ENCODE measurements around the gene PIANP.

The PIANP gene

DNA sequence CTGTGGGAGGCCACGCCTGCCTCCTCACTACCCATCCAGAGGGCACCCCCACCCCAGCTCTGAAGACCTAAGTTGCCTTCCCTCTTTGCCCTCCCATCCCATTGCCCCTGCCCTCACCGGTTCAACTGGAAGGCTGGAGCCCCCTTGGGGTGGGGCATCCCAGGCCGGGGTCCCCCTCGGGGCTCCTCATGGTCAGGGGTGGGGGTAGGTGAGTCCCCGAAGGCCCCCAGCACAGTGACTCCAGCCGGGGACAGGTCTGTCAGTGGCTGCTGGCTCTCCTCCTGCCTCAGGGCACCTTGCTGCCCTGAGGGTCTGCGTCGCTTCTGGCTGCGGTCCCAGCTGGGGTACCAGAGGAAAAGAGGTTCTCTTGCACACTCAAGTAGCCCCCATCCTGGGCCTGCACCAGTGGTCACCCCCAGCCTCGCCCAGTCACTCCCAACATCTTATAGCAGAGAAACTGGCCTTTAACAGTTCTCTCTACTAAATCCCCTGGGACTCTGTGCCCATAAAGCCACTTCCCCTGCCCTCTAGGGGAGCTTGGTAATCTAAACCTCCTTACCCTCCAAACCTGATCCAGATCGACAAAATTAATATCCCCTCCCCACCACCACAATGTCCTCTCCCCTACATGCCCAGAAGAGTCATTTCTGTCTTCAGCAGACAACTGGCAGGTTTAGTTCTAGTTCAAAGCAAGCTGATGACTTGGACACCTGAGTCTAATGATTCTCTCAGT, 5.1 kb downstream of the PIANP start:
- Histone ChIP-seq H3K27me3 (replicated peaks; ENCODE audit: control insufficient read depth, insufficient read depth, low read length, poor library complexity, severe bottlenecking) (no peaks in the 10 kb centered on the region), H3K27ac (ENCODE audit: insufficient read depth, low read length, poor library complexity, severe bottlenecking) (no peak overlapping the region), H3K9me3 (ENCODE audit: control insufficient read depth, low read length) (no peaks in the 10 kb centered on the region), H3K4me1 (ENCODE audit: control insufficient read depth, insufficient read depth, low read length, poor library complexity, severe bottlenecking) (peaks cover 11% of the 10 kb centered on the region), H3K4me3 (ENCODE audit: insufficient read depth, low read depth, low read length, poor library complexity, severe bottlenecking) (no peak overlapping the region), H3K36me3 (ENCODE audit: control insufficient read depth, insufficient read depth, low read length) (no peaks in the 10 kb centered on the region)
- DNase-seq: no peak

DNA sequence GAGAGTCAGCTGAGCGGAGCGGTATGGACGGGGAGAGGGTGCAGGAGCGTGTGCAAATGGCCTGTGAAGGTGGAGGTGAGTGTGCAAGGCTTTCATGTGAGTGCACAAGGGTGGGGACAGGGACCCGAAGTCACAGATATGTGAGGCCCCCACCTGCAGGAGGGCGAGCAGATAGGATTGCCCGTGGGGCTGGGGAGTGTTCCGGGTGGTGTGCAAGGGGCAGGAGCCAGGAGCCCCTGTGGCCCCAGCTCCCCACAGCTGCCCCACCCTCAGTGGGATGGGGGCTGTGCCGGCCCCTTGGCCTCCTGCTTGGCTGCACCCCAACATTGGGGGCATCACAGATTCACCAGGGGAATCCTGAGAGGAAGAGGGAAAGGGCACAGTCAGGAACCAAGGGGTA, 5.9 kb downstream of the PIANP start:
- Histone ChIP-seq H3K9me3 (ENCODE audit: control insufficient read depth, low read length) (no peaks in the 10 kb centered on the region), H3K27me3 (replicated peaks; ENCODE audit: control insufficient read depth, insufficient read depth, low read length, poor library complexity, severe bottlenecking) (no peaks in the 10 kb centered on the region), H3K4me1 (ENCODE audit: control insufficient read depth, insufficient read depth, low read length, poor library complexity, severe bottlenecking) (peaks cover 11% of the 10 kb centered on the region), H3K4me3 (ENCODE audit: insufficient read depth, low read depth, low read length, poor library complexity, severe bottlenecking) (no peak overlapping the region), H3K36me3 (ENCODE audit: control insufficient read depth, insufficient read depth, low read length) (no peaks in the 10 kb centered on the region), H3K27ac (ENCODE audit: insufficient read depth, low read length, poor library complexity, severe bottlenecking) (no peak overlapping the region)
- no peak for DNase-seq

DNA sequence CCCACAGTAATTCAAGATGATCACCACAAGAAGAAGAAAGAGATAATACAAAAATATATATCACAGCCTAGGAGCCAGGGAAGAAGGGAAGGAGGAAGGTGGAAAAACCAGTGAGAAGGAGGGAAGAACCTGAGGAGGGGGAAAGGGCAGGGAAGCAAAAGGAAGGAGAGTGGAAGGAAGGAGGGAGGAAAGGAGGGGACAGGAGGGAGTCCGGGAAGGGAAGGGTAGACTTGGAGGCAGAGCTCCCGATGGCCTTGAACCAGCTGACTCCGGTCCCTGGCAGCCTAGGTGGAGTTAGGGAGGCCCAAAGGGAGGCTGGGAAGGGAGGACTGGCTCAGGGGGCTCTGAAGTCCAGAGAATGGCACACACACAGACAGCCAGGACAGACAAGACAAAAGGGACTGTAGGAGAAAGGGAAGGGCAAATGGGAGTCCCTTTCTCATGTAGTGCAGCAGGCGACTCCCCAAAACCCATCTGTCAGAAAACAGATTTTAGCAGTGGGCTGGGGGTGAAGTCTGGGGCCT, 6.7 kb downstream of the PIANP start:
- Histone ChIP-seq H3K9me3 (ENCODE audit: control insufficient read depth, low read length) (no peaks in the 10 kb centered on the region), H3K27ac (ENCODE audit: insufficient read depth, low read length, poor library complexity, severe bottlenecking) (no peak overlapping the region), H3K4me1 (ENCODE audit: control insufficient read depth, insufficient read depth, low read length, poor library complexity, severe bottlenecking) (peaks cover 9% of the 10 kb centered on the region), H3K36me3 (ENCODE audit: control insufficient read depth, insufficient read depth, low read length) (no peaks in the 10 kb centered on the region), H3K4me3 (ENCODE audit: insufficient read depth, low read depth, low read length, poor library complexity, severe bottlenecking) (no peak overlapping the region), H3K27me3 (replicated peaks; ENCODE audit: control insufficient read depth, insufficient read depth, low read length, poor library complexity, severe bottlenecking) (no peaks in the 10 kb centered on the region)
- DNase-seq: no peak

DNA sequence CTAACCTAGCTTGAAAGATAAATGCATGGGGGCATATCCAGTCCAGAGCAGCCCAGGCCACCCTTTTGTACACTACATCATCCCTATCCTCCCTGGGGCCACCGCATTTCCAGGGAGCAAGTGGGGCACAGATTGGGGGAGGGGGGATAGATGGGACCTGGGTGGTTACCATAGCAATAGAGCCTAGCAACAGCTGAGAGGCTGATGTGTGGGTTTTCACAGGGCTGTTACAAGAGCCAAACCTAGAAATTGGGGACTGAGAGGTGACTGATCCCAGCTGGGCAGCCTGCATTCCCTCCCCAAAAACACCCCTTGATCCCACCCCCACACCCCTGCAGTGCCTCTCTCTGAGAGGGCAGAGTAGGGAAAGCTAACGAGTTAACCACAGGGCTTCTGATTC, 7.7 kb downstream of the PIANP start:
- no peaks in the 10 kb centered on the region for H3K36me3 ChIP-seq (ENCODE audit: control insufficient read depth, insufficient read depth, low read length)
- peaks cover 17% of the 10 kb centered on the region for H3K4me1 ChIP-seq (ENCODE audit: control insufficient read depth, insufficient read depth, low read length, poor library complexity, severe bottlenecking)
- no peak for DNase-seq
- no peak overlapping the region for H3K27ac ChIP-seq (ENCODE audit: insufficient read depth, low read length, poor library complexity, severe bottlenecking)
- H3K9me3 ChIP-seq (ENCODE audit: control insufficient read depth, low read length): no peaks in the 10 kb centered on the region
- H3K27me3 ChIP-seq (replicated peaks; ENCODE audit: control insufficient read depth, insufficient read depth, low read length, poor library complexity, severe bottlenecking): no peaks in the 10 kb centered on the region
- H3K4me3 ChIP-seq (ENCODE audit: insufficient read depth, low read depth, low read length, poor library complexity, severe bottlenecking): no peak overlapping the region

DNA sequence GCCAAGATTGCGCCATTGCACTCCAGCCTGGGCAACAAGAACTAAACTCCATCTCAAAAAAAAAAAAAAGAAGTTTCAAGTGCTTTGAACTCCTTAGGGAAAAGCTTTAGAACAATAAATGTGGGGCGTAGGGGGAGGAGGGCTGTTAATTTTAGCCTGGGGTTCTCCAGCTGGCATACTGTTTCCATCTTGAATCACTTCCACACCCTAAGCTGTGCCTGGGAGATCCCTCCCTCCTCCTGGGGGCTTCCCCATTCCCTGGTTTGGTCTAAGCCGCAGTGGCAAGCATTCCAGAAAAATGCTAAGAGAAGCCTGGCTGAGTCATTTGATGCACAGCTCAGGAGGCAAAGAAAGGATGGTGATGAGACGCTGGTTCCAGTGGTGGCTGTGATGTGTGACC, 9.1 kb downstream of the PIANP start:
- Histone ChIP-seq H3K27ac (ENCODE audit: insufficient read depth, low read length, poor library complexity, severe bottlenecking) (no peak overlapping the region), H3K27me3 (replicated peaks; ENCODE audit: control insufficient read depth, insufficient read depth, low read length, poor library complexity, severe bottlenecking) (no peaks in the 10 kb centered on the region), H3K4me1 (ENCODE audit: control insufficient read depth, insufficient read depth, low read length, poor library complexity, severe bottlenecking) (peaks cover 20% of the 10 kb centered on the region), H3K4me3 (ENCODE audit: insufficient read depth, low read depth, low read length, poor library complexity, severe bottlenecking) (no peak overlapping the region), H3K9me3 (ENCODE audit: control insufficient read depth, low read length) (no peaks in the 10 kb centered on the region), H3K36me3 (ENCODE audit: control insufficient read depth, insufficient read depth, low read length) (no peaks in the 10 kb centered on the region)
- no peak for DNase-seq

DNA sequence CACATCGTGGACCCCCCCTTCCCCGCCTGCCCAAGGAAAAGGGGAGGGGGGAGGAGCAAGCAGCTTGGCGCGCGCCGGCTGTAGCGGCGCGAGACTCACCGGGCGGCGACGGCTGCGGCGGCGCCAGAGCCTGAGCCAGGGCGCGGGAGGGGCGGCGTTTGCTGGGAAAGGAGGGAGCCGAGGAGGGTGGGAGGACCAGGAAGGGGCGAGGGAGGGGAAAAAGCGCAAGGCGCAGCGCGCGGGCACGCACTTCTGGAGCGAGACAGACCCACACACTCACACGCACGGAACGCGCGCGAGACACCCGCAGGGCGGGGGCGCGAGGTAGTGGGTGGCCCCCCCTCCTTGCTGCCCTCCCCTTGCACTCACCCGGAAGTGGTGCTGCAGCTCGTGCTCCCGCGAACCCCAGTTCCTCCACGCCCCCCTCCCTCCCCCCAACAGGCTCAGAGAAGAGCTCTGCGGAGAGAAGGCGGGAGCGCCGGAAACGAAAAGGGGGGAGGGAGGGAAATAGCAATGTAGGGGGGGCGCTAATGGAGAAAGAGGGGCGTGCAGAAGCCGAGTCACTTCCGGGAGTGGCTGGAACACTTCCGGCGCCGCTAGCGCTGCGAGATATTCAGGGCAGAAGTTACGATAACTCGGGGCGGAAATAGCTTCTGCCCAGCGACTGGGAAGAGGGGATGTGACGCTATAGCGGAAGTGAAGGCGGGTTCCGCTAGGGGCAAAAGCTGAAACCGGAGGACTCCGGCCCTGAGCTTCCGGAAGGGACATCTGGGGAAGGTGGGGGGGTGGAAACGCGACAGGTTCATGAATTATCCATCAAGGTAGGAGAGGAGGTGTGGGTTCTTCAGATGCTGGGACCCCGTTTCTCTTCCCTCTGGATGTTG, 11.4 kb downstream of the PIANP start, which contains the start of gene ZNF384:
ZNF384 (minus strand) TSS at position 377 of the 884 bp plus-strand sequence. CDS start 9,855 bp downstream, outside the sequence.
- Histone ChIP-seq H3K27me3 (replicated peaks; ENCODE audit: control insufficient read depth, insufficient read depth, low read length, poor library complexity, severe bottlenecking) (no peaks in the 10 kb centered on the region), H3K27ac (ENCODE audit: insufficient read depth, low read length, poor library complexity, severe bottlenecking) (peak within 1 kb of the TSS; percentile 86), H3K4me1 (ENCODE audit: control insufficient read depth, insufficient read depth, low read length, poor library complexity, severe bottlenecking) (peaks cover 20% of the 10 kb centered on the region), H3K9me3 (ENCODE audit: control insufficient read depth, low read length) (no peaks in the 10 kb centered on the region), H3K4me3 (ENCODE audit: insufficient read depth, low read depth, low read length, poor library complexity, severe bottlenecking) (peak within 1 kb of the TSS; percentile 88), H3K36me3 (ENCODE audit: control insufficient read depth, insufficient read depth, low read length) (no peaks in the 10 kb centered on the region)
- DNase-seq: peak; percentile 95 to 96 (median 95)

DNA sequence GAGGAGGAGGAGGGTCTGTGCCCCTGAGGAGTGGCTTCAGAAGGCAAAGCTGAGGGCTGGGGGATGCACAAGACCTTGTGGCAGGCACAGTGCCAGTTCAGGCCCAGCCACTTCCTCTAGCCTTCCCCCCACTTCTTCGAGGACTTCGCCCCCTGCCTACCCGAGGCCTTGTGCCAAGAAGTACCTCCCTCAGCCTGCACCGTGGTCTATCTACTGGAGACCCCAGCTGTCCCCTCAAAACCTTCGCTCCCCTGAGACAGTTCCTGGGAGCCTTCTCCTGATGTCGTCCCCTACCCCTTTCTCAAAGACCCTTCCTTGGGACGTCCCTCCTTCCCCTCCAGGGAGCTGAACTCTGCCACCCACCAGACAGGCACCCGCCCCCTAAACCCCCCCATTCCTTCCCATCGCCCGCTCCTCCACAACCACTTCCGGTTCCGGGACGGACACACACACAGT, 12.0 kb downstream of the PIANP start:
- H3K27ac ChIP-seq (ENCODE audit: insufficient read depth, low read length, poor library complexity, severe bottlenecking): peak overlapping the region; percentile 86
- H3K36me3 ChIP-seq (ENCODE audit: control insufficient read depth, insufficient read depth, low read length): peaks cover 2% of the 10 kb centered on the region
- DNase-seq: no peak
- H3K4me1 ChIP-seq (ENCODE audit: control insufficient read depth, insufficient read depth, low read length, poor library complexity, severe bottlenecking): peaks cover 20% of the 10 kb centered on the region
- H3K9me3 ChIP-seq (ENCODE audit: control insufficient read depth, low read length): no peaks in the 10 kb centered on the region
- H3K4me3 ChIP-seq (ENCODE audit: insufficient read depth, low read depth, low read length, poor library complexity, severe bottlenecking): peak overlapping the region; percentile 88
- no peaks in the 10 kb centered on the region for H3K27me3 ChIP-seq (replicated peaks; ENCODE audit: control insufficient read depth, insufficient read depth, low read length, poor library complexity, severe bottlenecking)

DNA sequence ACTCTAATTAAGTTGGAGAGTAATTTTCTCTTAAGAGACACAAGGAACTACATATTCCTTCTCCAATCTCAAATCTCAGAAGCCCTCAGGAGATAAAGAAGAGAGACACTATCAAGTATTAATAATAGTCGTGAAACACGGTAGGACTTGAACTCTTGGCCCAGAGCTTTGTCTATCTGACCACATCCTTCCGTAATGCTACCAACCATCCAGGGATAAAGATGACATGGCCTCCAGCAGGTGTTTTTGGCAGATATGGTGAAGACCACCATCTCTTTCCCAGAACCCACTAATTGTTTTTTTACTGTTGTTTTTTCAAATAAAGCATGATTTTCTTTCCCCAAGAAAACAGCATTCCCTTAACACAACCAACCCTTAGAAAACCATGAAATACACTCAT, 14.8 kb downstream of the PIANP start:
- DNase-seq: no peak
- Histone ChIP-seq H3K4me1 (ENCODE audit: control insufficient read depth, insufficient read depth, low read length, poor library complexity, severe bottlenecking) (peaks cover 20% of the 10 kb centered on the region), H3K9me3 (ENCODE audit: control insufficient read depth, low read length) (no peaks in the 10 kb centered on the region), H3K27ac (ENCODE audit: insufficient read depth, low read length, poor library complexity, severe bottlenecking) (no peak overlapping the region), H3K36me3 (ENCODE audit: control insufficient read depth, insufficient read depth, low read length) (peaks cover 6% of the 10 kb centered on the region), H3K27me3 (replicated peaks; ENCODE audit: control insufficient read depth, insufficient read depth, low read length, poor library complexity, severe bottlenecking) (no peaks in the 10 kb centered on the region), H3K4me3 (ENCODE audit: insufficient read depth, low read depth, low read length, poor library complexity, severe bottlenecking) (no peak overlapping the region)

DNA sequence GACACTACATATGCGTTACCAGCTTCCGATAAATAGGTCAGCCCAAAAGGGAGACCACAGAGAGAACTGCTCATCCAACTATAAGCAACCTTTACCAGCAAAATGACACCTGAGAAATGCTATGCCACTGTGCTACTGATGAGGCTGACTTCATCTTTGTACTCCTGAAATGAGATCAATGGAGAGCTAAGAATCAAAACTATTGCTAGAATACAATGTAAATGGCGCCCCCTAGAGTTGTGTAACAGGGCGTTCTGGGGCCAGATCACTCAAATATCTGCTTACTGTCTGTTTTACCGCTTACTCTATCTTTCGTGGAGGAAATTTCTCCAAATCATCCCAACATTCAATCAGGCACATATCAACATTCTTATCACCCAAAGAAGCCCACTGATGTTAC, 16.0 kb downstream of the PIANP start:
- no peak for DNase-seq
- H3K27ac ChIP-seq (ENCODE audit: insufficient read depth, low read length, poor library complexity, severe bottlenecking): no peak overlapping the region
- peaks cover 13% of the 10 kb centered on the region for H3K4me1 ChIP-seq (ENCODE audit: control insufficient read depth, insufficient read depth, low read length, poor library complexity, severe bottlenecking)

DNA sequence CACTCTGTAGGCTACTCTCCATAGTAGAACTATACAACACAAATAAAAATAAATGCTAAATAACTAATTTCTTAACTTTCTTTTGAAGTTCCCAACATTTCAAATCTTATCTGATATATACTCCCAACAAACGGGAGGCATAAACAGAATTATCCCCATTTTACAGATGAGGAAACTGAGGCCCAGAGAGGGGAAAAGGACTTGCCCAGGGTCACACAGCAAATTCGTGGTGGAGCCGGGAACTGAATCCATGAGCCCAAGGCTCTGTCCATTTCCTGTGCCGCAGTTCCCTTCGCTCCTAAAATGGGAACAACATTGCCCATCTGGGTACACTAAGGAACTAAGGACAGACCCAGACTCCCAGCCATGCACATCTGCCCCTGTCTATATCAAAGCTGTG, 23.7 kb downstream of the PIANP start:
- H3K4me3 ChIP-seq (ENCODE audit: insufficient read depth, low read depth, low read length, poor library complexity, severe bottlenecking): no peak overlapping the region
- H3K27me3 ChIP-seq (replicated peaks; ENCODE audit: control insufficient read depth, insufficient read depth, low read length, poor library complexity, severe bottlenecking): no peaks in the 10 kb centered on the region
- no peak for DNase-seq
- no peaks in the 10 kb centered on the region for H3K9me3 ChIP-seq (ENCODE audit: control insufficient read depth, low read length)
- peaks cover 85% of the 10 kb centered on the region for H3K36me3 ChIP-seq (ENCODE audit: control insufficient read depth, insufficient read depth, low read length)
- no peak overlapping the region for H3K27ac ChIP-seq (ENCODE audit: insufficient read depth, low read length, poor library complexity, severe bottlenecking)
- H3K4me1 ChIP-seq (ENCODE audit: control insufficient read depth, insufficient read depth, low read length, poor library complexity, severe bottlenecking): no peaks in the 10 kb centered on the region

More for the DNA sequence above, 16.0 kb downstream of the PIANP start:
- H3K9me3 ChIP-seq (ENCODE audit: control insufficient read depth, low read length): no peaks in the 10 kb centered on the region
- H3K27me3 ChIP-seq (replicated peaks; ENCODE audit: control insufficient read depth, insufficient read depth, low read length, poor library complexity, severe bottlenecking): no peaks in the 10 kb centered on the region
- no peak overlapping the region for H3K4me3 ChIP-seq (ENCODE audit: insufficient read depth, low read depth, low read length, poor library complexity, severe bottlenecking)
- peaks cover 11% of the 10 kb centered on the region for H3K36me3 ChIP-seq (ENCODE audit: control insufficient read depth, insufficient read depth, low read length)

Measured in effector memory CD4-positive, alpha-beta T cell (primary cell).